KMS-11 (cell line): ENCODE data around the gene KRT77.

Experiments
- H2AFZ ChIP-seq: fragments of 200-600 bp; sonication (generic); 2 replicates; pipeline ENCODE4 v1.6.1; 2016; ENCODE audit warnings: antibody characterized with exemption, mixed run types, low read depth
- H3K27ac ChIP-seq: fragments of 200-600 bp; sonication (generic); 2 replicates; pipeline ENCODE4 v1.6.1; 2016; ENCODE audit warnings: mild to moderate bottlenecking, mixed run types
- H3K27me3 ChIP-seq: fragments of 200-600 bp; sonication (generic); 2 replicates; pipeline ENCODE4 v1.6.1; 2017; ENCODE audit warnings: mild to moderate bottlenecking, low read depth, mixed run types, moderate library complexity; ENCODE audit not compliant: insufficient read depth
- H3K36me3 ChIP-seq: fragments of 200-600 bp; sonication (generic); 2 replicates; pipeline ENCODE4 v1.6.1; 2017; ENCODE audit warnings: mild to moderate bottlenecking, mixed run types; ENCODE audit not compliant: insufficient read depth
- H3K4me1 ChIP-seq: fragments of 200-600 bp; sonication (generic); 2 replicates; pipeline ENCODE4 v1.6.1; 2016; ENCODE audit warnings: mild to moderate bottlenecking, low read depth, mixed run types; ENCODE audit not compliant: poor library complexity, severe bottlenecking
- H3K4me2 ChIP-seq: fragments of 200-600 bp; sonication (generic); 2 replicates; pipeline ENCODE4 v1.7.0; 2016; ENCODE audit warnings: mild to moderate bottlenecking, mixed run types
- H3K4me3 ChIP-seq: fragments of 200-600 bp; sonication (generic); IDR thresholded peaks from 2 replicates; pipeline ENCODE4 v1.6.1; 2017; ENCODE audit warnings: low read depth, low read length, mixed read lengths; ENCODE audit not compliant: insufficient read depth
- H3K79me2 ChIP-seq: fragments of 200-600 bp; sonication (generic); 2 replicates; pipeline ENCODE4 v1.6.1; 2016; ENCODE audit warnings: low read depth, mixed run types; ENCODE audit not compliant: insufficient read depth
- H3K9ac ChIP-seq: fragments of 200-600 bp; sonication (generic); 2 replicates; pipeline ENCODE4 v1.6.1; 2016; ENCODE audit warnings: mild to moderate bottlenecking, mixed run types
- H4K20me1 ChIP-seq: fragments of 200-600 bp; sonication (generic); 2 replicates; pipeline ENCODE4 v1.6.1; 2016; ENCODE audit warnings: mild to moderate bottlenecking, mixed run types; ENCODE audit not compliant: insufficient read depth
- TF ChIP-seq, protein P1 (sequence below): fragments of 200-600 bp; sonication (generic); conservative IDR thresholded peaks from 2 replicates; pipeline ENCODE4 v1.6.1; 2017; ENCODE audit warnings: low read depth, mild to moderate bottlenecking, antibody characterized with exemption, low read length, moderate library complexity, mixed read lengths

The KRT77 gene

DNA sequence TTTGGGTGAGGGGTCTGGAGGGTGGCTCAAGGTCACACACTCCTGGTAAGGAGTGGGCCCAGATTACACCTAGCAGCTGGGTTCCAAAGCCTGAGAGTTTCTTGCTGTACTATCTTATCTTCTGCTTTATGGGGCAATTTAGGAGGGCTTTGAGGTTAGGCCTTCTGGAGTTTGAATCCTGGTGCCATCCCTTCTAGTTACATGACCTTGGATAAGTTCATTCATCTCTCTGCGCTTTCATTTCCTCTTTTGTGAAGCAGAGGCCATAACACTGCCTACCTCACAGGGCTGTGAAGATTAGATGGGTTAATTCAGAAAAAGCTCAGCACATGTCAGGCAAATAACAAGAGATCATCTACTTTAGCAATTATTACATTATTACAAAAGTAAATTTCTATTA, 7.4 kb upstream of the KRT77 start:
- Histone ChIP-seq H3K36me3 (no peaks in the 10 kb centered on the region), H4K20me1 (no peaks in the 10 kb centered on the region), H3K27ac (no peak overlapping the region), H2AFZ (no peak overlapping the region), H3K79me2 (no peaks in the 10 kb centered on the region), H3K27me3 (peaks cover 14% of the 10 kb centered on the region; the same call in 1 of the 2 replicates), H3K9ac (no peak overlapping the region), H3K4me2 (no peak overlapping the region), H3K4me1 (no peaks in the 10 kb centered on the region), H3K4me3 (no peak overlapping the region)
- TF ChIP-seq, protein P1, sequence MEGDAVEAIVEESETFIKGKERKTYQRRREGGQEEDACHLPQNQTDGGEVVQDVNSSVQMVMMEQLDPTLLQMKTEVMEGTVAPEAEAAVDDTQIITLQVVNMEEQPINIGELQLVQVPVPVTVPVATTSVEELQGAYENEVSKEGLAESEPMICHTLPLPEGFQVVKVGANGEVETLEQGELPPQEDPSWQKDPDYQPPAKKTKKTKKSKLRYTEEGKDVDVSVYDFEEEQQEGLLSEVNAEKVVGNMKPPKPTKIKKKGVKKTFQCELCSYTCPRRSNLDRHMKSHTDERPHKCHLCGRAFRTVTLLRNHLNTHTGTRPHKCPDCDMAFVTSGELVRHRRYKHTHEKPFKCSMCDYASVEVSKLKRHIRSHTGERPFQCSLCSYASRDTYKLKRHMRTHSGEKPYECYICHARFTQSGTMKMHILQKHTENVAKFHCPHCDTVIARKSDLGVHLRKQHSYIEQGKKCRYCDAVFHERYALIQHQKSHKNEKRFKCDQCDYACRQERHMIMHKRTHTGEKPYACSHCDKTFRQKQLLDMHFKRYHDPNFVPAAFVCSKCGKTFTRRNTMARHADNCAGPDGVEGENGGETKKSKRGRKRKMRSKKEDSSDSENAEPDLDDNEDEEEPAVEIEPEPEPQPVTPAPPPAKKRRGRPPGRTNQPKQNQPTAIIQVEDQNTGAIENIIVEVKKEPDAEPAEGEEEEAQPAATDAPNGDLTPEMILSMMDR, result no peak

GRCh38 chr12:52708010-52708409, 4.7 kb upstream of the KRT77 start:
- Histone ChIP-seq H3K4me2 (no peak overlapping the region), H3K27me3 (peaks cover 8% of the 10 kb centered on the region; the same call in 1 of the 2 replicates), H3K27ac (no peak overlapping the region), H4K20me1 (no peaks in the 10 kb centered on the region), H3K4me1 (no peaks in the 10 kb centered on the region), H3K4me3 (no peak overlapping the region), H3K36me3 (no peaks in the 10 kb centered on the region), H2AFZ (no peak overlapping the region), H3K79me2 (no peaks in the 10 kb centered on the region), H3K9ac (no peak overlapping the region)
- TF ChIP-seq, protein P1, result no peak

- TF ChIP-seq, protein P1, result no peak
- H4K20me1 ChIP-seq, result no peaks in the 10 kb centered on the region
These were observed 1.1 kb upstream of the KRT77 start for GRCh38 chr12:52704464-52704863.

GRCh38 chr12:52703878-52704277, 554 bp upstream of the KRT77 start:
- H3K27ac ChIP-seq, result no peak overlapping the region
- H3K9ac ChIP-seq, result no peak overlapping the region
- H3K4me1 ChIP-seq, result no peaks in the 10 kb centered on the region
- H3K4me2 ChIP-seq, result no peak overlapping the region
- H3K4me3 ChIP-seq, result no peak overlapping the region
- no peaks in the 10 kb centered on the region for H3K79me2 ChIP-seq
- H3K27me3 ChIP-seq, result peaks cover 15% of the 10 kb centered on the region; the same call in 1 of the 2 replicates
- no peaks in the 10 kb centered on the region for H4K20me1 ChIP-seq
- H3K36me3 ChIP-seq, result no peaks in the 10 kb centered on the region
- H2AFZ ChIP-seq, result no peak overlapping the region
- TF ChIP-seq, protein P1, result no peak

More at GRCh38 chr12:52704464-52704863, 1.1 kb upstream of the KRT77 start:
- no peaks in the 10 kb centered on the region for H3K4me1 ChIP-seq
- H3K79me2 ChIP-seq, result no peaks in the 10 kb centered on the region
- H3K4me2 ChIP-seq, result no peak overlapping the region
- no peak overlapping the region for H3K27ac ChIP-seq
- no peak overlapping the region for H3K9ac ChIP-seq
- H3K27me3 ChIP-seq, result peaks cover 12% of the 10 kb centered on the region; the same call in 1 of the 2 replicates
- no peak overlapping the region for H2AFZ ChIP-seq
- no peak overlapping the region for H3K4me3 ChIP-seq
- H3K36me3 ChIP-seq, result no peaks in the 10 kb centered on the region
